GM19372 (cell line): ENCODE results near the gene OTX1.

Source experiments
- ATAC-seq: cut with Tn5 transposase; IDR thresholded peaks from one replicate; pipeline ENCODE4 v1.9.1; 2021; ENCODE audit warnings: mild to moderate bottlenecking, low read depth, moderate library complexity; ENCODE audit not compliant: unreplicated experiment

The OTX1 gene

DNA sequence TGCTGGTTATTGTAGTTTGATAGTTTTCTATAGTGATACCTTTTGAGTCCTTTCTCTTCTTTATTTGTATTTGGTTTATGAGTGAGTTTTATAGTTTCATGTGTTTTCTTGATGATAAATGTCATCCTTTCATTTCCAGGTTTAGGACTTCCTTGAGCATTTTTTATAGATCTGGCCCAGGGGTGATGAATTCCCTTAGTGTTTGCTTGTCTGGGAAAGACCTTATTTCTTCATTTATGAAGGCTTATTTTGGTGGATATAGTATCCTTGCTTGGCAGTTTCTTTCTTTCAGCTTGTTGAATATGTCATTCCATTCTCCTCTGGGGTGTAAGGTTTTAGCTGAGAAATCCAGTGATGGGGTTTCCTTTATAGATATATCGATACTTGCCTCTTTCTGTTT lies 53.9 kb downstream of the OTX1 start:
- no peak for ATAC-seq
